Measurements from ENCODE around the gene NACA. TPM values are rescaled to one million over a fixed set of nuclear protein-coding genes. Genes with fewer than 3 reads are reported as not detected.

NACA gene
- total and polyA plus RNA-seq, 2 of the 13 experiments (the other 11 are each of a cell fraction or from before 2014, with no cell fraction given), result 799 to 1,700 TPM

DNA sequence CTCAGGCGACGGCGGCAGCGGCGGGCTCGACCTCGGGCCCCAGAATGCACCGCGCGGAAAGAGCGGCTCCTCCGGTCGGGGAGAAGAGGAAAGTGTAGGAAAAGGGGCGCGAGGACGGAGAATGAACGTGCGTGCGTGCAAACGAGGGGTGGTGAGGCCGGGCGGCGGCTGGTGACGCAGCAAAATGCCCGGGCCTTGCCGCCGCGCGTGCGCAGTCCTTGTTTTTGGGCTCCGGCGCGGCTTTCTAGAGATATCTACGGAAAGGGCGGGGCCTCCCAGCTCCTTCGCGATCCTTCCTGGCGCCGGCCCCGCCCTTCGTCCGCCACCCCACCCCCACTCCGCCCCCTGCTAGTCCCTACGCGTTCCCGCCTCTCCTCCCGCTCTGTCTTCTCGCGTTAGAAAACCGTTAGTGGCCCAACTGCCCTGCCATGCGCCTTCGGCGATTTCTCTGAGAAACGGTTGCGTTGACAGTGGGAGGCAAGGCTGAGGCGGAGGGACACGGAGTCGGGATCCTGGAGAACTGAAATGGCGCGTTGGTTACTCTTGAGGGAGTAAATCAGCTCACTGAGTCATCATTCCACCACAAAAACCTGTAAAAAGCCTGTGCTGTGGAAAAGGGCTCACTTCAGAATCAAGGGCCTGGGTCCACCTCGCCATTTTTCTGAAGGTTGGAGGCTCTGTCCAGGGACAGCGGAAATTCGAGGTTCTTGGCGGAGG is 36.8 kb downstream of the NACA start, which contains the start of gene PTGES3 (continued):
- peak; percentile 77; the same call in 1 of the 2 replicates for TF ChIP-seq KDM3A (CRISPR knock-in tag; IDR thresholded peaks at IDR 0.05; ENCODE audit: low read depth)
- TF ChIP-seq, protein P1, sequence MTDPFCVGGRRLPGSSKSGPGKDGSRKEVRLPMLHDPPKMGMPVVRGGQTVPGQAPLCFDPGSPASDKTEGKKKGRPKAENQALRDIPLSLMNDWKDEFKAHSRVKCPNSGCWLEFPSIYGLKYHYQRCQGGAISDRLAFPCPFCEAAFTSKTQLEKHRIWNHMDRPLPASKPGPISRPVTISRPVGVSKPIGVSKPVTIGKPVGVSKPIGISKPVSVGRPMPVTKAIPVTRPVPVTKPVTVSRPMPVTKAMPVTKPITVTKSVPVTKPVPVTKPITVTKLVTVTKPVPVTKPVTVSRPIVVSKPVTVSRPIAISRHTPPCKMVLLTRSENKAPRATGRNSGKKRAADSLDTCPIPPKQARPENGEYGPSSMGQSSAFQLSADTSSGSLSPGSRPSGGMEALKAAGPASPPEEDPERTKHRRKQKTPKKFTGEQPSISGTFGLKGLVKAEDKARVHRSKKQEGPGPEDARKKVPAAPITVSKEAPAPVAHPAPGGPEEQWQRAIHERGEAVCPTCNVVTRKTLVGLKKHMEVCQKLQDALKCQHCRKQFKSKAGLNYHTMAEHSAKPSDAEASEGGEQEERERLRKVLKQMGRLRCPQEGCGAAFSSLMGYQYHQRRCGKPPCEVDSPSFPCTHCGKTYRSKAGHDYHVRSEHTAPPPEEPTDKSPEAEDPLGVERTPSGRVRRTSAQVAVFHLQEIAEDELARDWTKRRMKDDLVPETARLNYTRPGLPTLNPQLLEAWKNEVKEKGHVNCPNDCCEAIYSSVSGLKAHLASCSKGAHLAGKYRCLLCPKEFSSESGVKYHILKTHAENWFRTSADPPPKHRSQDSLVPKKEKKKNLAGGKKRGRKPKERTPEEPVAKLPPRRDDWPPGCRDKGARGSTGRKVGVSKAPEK (CRISPR knock-in tag; IDR thresholded peaks at IDR 0.05; ENCODE audit: borderline replicate concordance), result 0 out of 2 replicates have a peak, but pooled peaks have one; percentile 28
- TF ChIP-seq NCOA5 (CRISPR knock-in tag; IDR thresholded peaks at IDR 0.05), result no peak
- TF ChIP-seq MBNL3 (CRISPR knock-in tag; conservative IDR thresholded peaks at IDR 0.05), result no peak
- peak; percentile 81 for TF ChIP-seq ATF1 (CRISPR knock-in tag; IDR thresholded peaks at IDR 0.05)
- TF ChIP-seq BATF2 (CRISPR knock-in tag; IDR thresholded peaks at IDR 0.05), result peak; percentile 93; the same call in 1 of the 2 replicates
- TF ChIP-seq ELK4 (CRISPR knock-in tag; IDR thresholded peaks at IDR 0.05; ENCODE audit: borderline replicate concordance), result 0 out of 2 replicates have a peak, but pooled peaks have one; percentile 36
- TF ChIP-seq RBM22 (optimal IDR thresholded peaks at IDR 0.05; ENCODE audit: low read length), result no peak
- no peak; the same call in 1 of the 2 replicates for TF ChIP-seq ZNF703 (CRISPR knock-in tag; IDR thresholded peaks at IDR 0.05; ENCODE audit: borderline replicate concordance)
- peak; percentile 92 for TF ChIP-seq ATF7-NPFF (CRISPR knock-in tag; IDR thresholded peaks at IDR 0.05; ENCODE audit: low read depth)
- TF ChIP-seq GRHL1 (CRISPR knock-in tag; conservative IDR thresholded peaks at IDR 0.05), result no peak
- TF ChIP-seq NAIF1 (CRISPR knock-in tag; IDR thresholded peaks at IDR 0.05; ENCODE audit: borderline replicate concordance), result peak; percentile 94
- TF ChIP-seq, protein P2, sequence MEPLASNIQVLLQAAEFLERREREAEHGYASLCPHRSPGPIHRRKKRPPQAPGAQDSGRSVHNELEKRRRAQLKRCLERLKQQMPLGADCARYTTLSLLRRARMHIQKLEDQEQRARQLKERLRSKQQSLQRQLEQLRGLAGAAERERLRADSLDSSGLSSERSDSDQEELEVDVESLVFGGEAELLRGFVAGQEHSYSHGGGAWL (CRISPR knock-in tag; IDR thresholded peaks at IDR 0.05), result peak; percentile 96
- peak; percentile 88 for TF ChIP-seq PHF8 (CRISPR knock-in tag; IDR thresholded peaks at IDR 0.05)
- TF ChIP-seq ETV5 (CRISPR knock-in tag; IDR thresholded peaks at IDR 0.05; ENCODE audit: borderline replicate concordance), result 0 out of 2 replicates have a peak, but pooled peaks have one; percentile 37
- TF ChIP-seq ZNF768 (CRISPR knock-in tag; IDR thresholded peaks at IDR 0.05), result peak; percentile 45; the same call in 1 of the 2 replicates
- TF ChIP-seq ZSCAN31 (CRISPR knock-in tag; IDR thresholded peaks at IDR 0.05; ENCODE audit: low read depth), result peak; percentile 95; the same call in 1 of the 2 replicates
- TF ChIP-seq, protein P3, sequence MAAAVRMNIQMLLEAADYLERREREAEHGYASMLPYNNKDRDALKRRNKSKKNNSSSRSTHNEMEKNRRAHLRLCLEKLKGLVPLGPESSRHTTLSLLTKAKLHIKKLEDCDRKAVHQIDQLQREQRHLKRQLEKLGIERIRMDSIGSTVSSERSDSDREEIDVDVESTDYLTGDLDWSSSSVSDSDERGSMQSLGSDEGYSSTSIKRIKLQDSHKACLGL (CRISPR knock-in tag; IDR thresholded peaks at IDR 0.05), result peak; percentile 94
- 0 out of 2 replicates have a peak, but pooled peaks have one; percentile 20 for TF ChIP-seq FOXK2 (IDR thresholded peaks at IDR 0.05)
- TF ChIP-seq ZNF749 (CRISPR knock-in tag; IDR thresholded peaks at IDR 0.05; ENCODE audit: borderline replicate concordance), result peak; percentile 82; the same call in 1 of the 2 replicates
- peak; percentile 65 for TF ChIP-seq TAF15 (IDR thresholded peaks at IDR 0.05; ENCODE audit: low read depth, low read length, poor library complexity, severe bottlenecking)
- no peak for TF ChIP-seq CHD4 (IDR thresholded peaks at IDR 0.05; ENCODE audit: borderline replicate concordance, low read length)
